Thyroid gland (tissue), 4 donors: ENCODE data around the gene LSM14B. TPM values are rescaled to one million over a fixed set of nuclear protein-coding genes. Genes with fewer than 3 reads are reported as not detected.
A peak's percentile ranks its signal among the peaks of the same experiment; 100 is the strongest.

Experiments used
- DNase-seq, 2 donors: peaks; one replicate each; pipeline ENCODE4 v3.0.0-alpha.2; 2019
- H3K27ac ChIP-seq, 3 donors: fragments of 200-600 bp; sonication (generic); 1 replicate in 2 of 3; 2 replicates in 1 of 3; pipeline ENCODE4 v1.5.1; 2016 to 2019; ENCODE audit warnings: mild to moderate bottlenecking in 1 of 3, moderate library complexity in 1 of 3
- H3K27me3 ChIP-seq: fragments of 200-600 bp; sonication (generic); one replicate; pipeline ENCODE4 v1.5.1; 2019
- H3K36me3 ChIP-seq, 2 donors: fragments of 200-600 bp; sonication (generic); one replicate each; pipeline ENCODE4 v1.5.1; 2016 to 2019
- H3K4me1 ChIP-seq, 2 donors: fragments of 200-600 bp; sonication (generic); one replicate each; pipeline ENCODE4 v1.5.1; 2017 to 2019
- H3K4me3 ChIP-seq, 3 donors: fragments of 200-600 bp; sonication (generic); replicated peaks in 1 of 3; 1 replicate in 2 of 3; 2 replicates in 1 of 3; pipeline ENCODE4 v1.5.1; 2016; ENCODE audit warnings: mild to moderate bottlenecking in 1 of 3
- H3K9me3 ChIP-seq: fragments of 200-600 bp; sonication (generic); one replicate; pipeline ENCODE4 v1.5.1; 2017
- CTCF ChIP-seq, 6 experiments: fragments of 200-600 bp in 3 of 6; fragments of 450-650 bp in 3 of 6; sonication (generic) in 3 of 6; IDR thresholded peaks; one replicate each; pipeline ENCODE4 v1.5.1; 2016 to 2019; ENCODE audit warnings: antibody characterized with exemption in 6 of 6, mild to moderate bottlenecking in 2 of 6, inconsistent platforms in 1 of 6, moderate library complexity in 1 of 6
- POLR2A ChIP-seq, 2 donors: fragments of 450-650 bp; IDR thresholded peaks; one replicate each; pipeline ENCODE4 v1.6.1; 2017; ENCODE audit warnings: antibody characterized with exemption in 2 of 2, mild to moderate bottlenecking in 2 of 2, moderate library complexity in 1 of 2
- WGBS, 2 donors: methylation state at CpG; one replicate each; pipeline ENCODE4 v1.1.5; 2017; 5-methylcytosine and 5-hydroxymethylcytosine counted together
- intact Hi-C: fragments of 100-400 bp; cut with DNase I; formaldehyde crosslinking; loops from one replicate; pipeline ENCODE4 v1.15.1; 2023
- total RNA-seq, 4 donors: library from RNA; depleted of rRNA; stranded (reverse); fragments of >200 nt; gene quantifications; one replicate each; pipeline ENCODE4 v1.2.3, GENCODE V29; 2016

LSM14B gene
- total RNA-seq, 4 donors from 2014 or later = 25.3 to 27.9 (median 25.6) TPM

GRCh38 chr20:62134735-62135231, 12.5 kb downstream of the LSM14B start:
- Histone ChIP-seq H3K4me3 (no peak overlapping the region), H3K36me3 (peaks cover 74 to 82% of the 10 kb centered on the region in 2 donors), H3K27me3 (no peaks in the 10 kb centered on the region), H3K27ac (peak overlapping the region in 1 of 3 donors; percentile 8), H3K4me1 (peaks cover 0 to 8% of the 10 kb centered on the region in 2 donors), H3K9me3 (no peaks in the 10 kb centered on the region)
- no peak for TF ChIP-seq POLR2A (IDR thresholded peaks at IDR 0.05)
- TF ChIP-seq CTCF (IDR thresholded peaks at IDR 0.05) = no peak
- intact Hi-C loops = loop anchor here (5.0 kb wide), 1 partner anchor 122 kb away; no protein-coding TSS in a partner anchor
- DNase-seq = peak; percentile 45 to 61
- WGBS, 2 donors = 51 to 52% methylated on average over 10 to 11 of the region's 11 CpGs

- Histone ChIP-seq H3K9me3 (no peaks in the 10 kb centered on the region), H3K27me3 (no peaks in the 10 kb centered on the region), H3K27ac (no peak overlapping the region), H3K4me1 (peaks cover under 1 to 13% of the 10 kb centered on the region in 2 donors), H3K4me3 (no peak overlapping the region), H3K36me3 (peaks cover 67 to 82% of the 10 kb centered on the region in 2 donors)
- 91 to 100% methylated on average over 7 to 8 of the region's 8 CpGs for WGBS, 2 donors
- no peak for DNase-seq
- intact Hi-C loops = loop anchor here (5.0 kb wide), 1 partner anchor 123 kb away; no protein-coding TSS in a partner anchor
- TF ChIP-seq CTCF (IDR thresholded peaks at IDR 0.05) (no peak), POLR2A (IDR thresholded peaks at IDR 0.05) (no peak)
These were observed 13.4 kb downstream of the LSM14B start for GRCh38 chr20:62135573-62136266.

- Histone ChIP-seq H3K36me3 (peaks cover 60 to 75% of the 10 kb centered on the region in 2 donors), H3K9me3 (no peaks in the 10 kb centered on the region), H3K27me3 (no peaks in the 10 kb centered on the region), H3K27ac (no peak overlapping the region), H3K4me3 (no peak overlapping the region), H3K4me1 (peaks cover 8 to 21% of the 10 kb centered on the region in 2 donors)
- intact Hi-C loops = loop anchor here (5.0 kb wide), 1 partner anchor 124 kb away; no protein-coding TSS in a partner anchor
- TF ChIP-seq POLR2A (IDR thresholded peaks at IDR 0.05) (no peak), CTCF (IDR thresholded peaks at IDR 0.05) (peak; percentile 21 to 75 (median 58))
- DNase-seq = peak; percentile 78 to 79
- WGBS, 2 donors = 62 to 66% methylated on average over 8 of the region's 8 CpGs
These were observed 14.2 kb downstream of the LSM14B start for GRCh38 chr20:62136283-62137091.

GRCh38 chr20:62137092-62137384, 14.8 kb downstream of the LSM14B start:
- TF ChIP-seq CTCF (IDR thresholded peaks at IDR 0.05) (no peak), POLR2A (IDR thresholded peaks at IDR 0.05) (no peak)
- Histone ChIP-seq H3K36me3 (peaks cover 54 to 69% of the 10 kb centered on the region in 2 donors), H3K27me3 (no peaks in the 10 kb centered on the region), H3K27ac (no peak overlapping the region), H3K4me1 (peaks cover 14 to 26% of the 10 kb centered on the region in 2 donors), H3K9me3 (no peaks in the 10 kb centered on the region), H3K4me3 (no peak overlapping the region)
- WGBS, 2 donors = 73 to 74% methylated on average over 6 of the region's 6 CpGs
- DNase-seq = no peak
- intact Hi-C loops = loop anchor here (5.0 kb wide), 1 partner anchor 125 kb away; no protein-coding TSS in a partner anchor
